ENCODE data around the gene KDM6A. TPM values are rescaled to one million over a fixed set of nuclear protein-coding genes. Genes with fewer than 3 reads are reported as not detected.
"Not testable (repeated sequence)": the region's sequence is repeated elsewhere in the genome, so short reads cannot be mapped to it uniquely, and the experiment has no call there.

The KDM6A gene
- total and polyA plus RNA-seq, 2 donors, result 20.9 to 36.5 TPM

DNA sequence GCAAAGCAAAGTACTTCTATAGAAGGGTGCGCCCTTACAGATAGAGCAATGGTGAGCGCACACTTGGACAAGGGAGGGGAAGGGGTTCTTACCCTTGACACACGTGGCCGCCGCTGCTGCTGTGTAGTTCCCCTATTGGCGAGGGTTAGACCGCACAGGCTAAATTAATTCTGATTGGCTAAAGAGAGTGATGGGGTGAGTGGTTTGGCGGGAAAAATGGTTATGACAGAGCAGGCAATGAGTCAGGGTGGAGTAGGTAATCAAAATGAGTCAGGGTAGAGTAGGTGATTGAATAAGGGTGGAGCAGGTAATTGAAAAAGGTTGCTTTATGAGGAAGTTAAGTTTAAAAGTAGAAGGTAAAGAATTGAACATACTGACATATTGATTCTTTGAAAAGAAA lies 126.2 kb downstream of the KDM6A start:
- WGBS, result 95% methylated on average over 8 of the region's 8 CpGs
- H3K4me1 ChIP-seq (ENCODE audit: control insufficient read depth in 2 of 2, insufficient read depth in 2 of 2, low read length in 2 of 2), result not testable (repeated sequence)

DNA sequence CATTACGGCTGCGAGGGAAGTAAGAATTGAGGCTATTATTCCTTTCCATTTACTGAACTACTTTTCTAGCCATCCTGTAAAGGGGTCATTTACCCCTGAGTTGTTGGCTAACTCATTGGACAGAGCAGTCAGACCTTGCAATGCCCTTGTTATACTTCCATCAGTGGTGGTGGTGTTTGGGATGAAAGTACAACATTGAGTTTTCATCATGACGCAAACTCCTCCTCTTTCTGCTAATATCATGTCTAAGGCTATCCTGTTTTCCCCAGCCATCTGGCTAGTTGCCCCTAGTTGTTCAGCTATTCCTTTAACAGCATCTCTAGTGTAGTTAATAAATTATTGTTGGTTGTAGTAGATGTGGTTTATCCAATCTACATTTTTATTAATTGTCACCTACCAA lies 126.9 kb downstream of the KDM6A start:
- not testable (repeated sequence) for DNase-seq (ENCODE audit: low read depth in 6 of 9, low spot score in 9 of 9)

More for the DNA sequence above, 126.2 kb downstream of the KDM6A start:
- DNase-seq (ENCODE audit: low read depth in 6 of 9, low spot score in 9 of 9); H3K9me3 ChIP-seq (ENCODE audit: control insufficient read depth in 2 of 2, insufficient read depth in 1 of 2, low read length in 1 of 2); H3K27ac ChIP-seq (ENCODE audit: low read depth in 1 of 2, low read length in 1 of 2); H3K36me3 ChIP-seq (ENCODE audit: control insufficient read depth in 2 of 2, insufficient read depth in 2 of 2, low read length in 1 of 2); H3K4me3 ChIP-seq (ENCODE audit: low read length in 2 of 2); H3K27me3 ChIP-seq (ENCODE audit: control insufficient read depth in 2 of 2, insufficient read depth in 1 of 2, low read length in 1 of 2): not testable (repeated sequence)

DNA sequence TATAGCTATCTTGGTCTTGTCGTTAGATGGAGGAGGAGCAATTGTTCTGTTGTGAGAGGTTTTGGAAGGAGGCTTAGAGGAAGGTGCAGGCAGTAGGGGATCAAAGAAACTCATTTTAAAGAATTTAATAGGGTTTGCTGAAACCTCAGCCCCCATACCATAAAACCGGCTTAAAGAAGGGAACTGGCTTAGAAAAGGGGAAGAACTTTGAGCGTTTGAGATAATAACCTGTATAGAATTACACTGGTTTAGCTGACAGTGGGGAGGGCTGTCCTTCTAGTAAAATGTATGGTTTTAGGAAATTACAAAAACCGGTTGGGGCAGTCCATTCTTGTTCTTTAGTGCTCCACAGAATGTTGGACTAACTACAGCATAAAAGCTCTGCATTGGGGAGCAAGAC lies 128.1 kb downstream of the KDM6A start:
- Histone ChIP-seq H3K9me3 (ENCODE audit: control insufficient read depth in 2 of 2, insufficient read depth in 1 of 2, low read length in 1 of 2) (peaks cover 0 to 2% of the 10 kb centered on the region in 2 donors), H3K27me3 (ENCODE audit: control insufficient read depth in 2 of 2, insufficient read depth in 1 of 2, low read length in 1 of 2) (no peaks in the 10 kb centered on the region), H3K4me1 (ENCODE audit: control insufficient read depth in 2 of 2, insufficient read depth in 2 of 2, low read length in 2 of 2) (peaks cover 0 to 2% of the 10 kb centered on the region in 2 donors), H3K4me3 (ENCODE audit: low read length in 2 of 2) (no peak overlapping the region), H3K27ac (ENCODE audit: low read depth in 1 of 2, low read length in 1 of 2) (no peak overlapping the region), H3K36me3 (ENCODE audit: control insufficient read depth in 2 of 2, insufficient read depth in 2 of 2, low read length in 1 of 2) (peaks cover 0 to 7% of the 10 kb centered on the region in 2 donors)
- 14% methylated on average over 4 of the region's 4 CpGs for whole genome bisulfite sequencing
- DNase-seq (ENCODE audit: low read depth in 6 of 9, low spot score in 9 of 9), result no peak

More for the DNA sequence above, 126.9 kb downstream of the KDM6A start:
- not testable (repeated sequence) for H3K9me3 ChIP-seq (ENCODE audit: control insufficient read depth in 2 of 2, insufficient read depth in 1 of 2, low read length in 1 of 2); H3K27me3 ChIP-seq (ENCODE audit: control insufficient read depth in 2 of 2, insufficient read depth in 1 of 2, low read length in 1 of 2); H3K4me1 ChIP-seq (ENCODE audit: control insufficient read depth in 2 of 2, insufficient read depth in 2 of 2, low read length in 2 of 2); H3K27ac ChIP-seq (ENCODE audit: low read depth in 1 of 2, low read length in 1 of 2); H3K36me3 ChIP-seq (ENCODE audit: control insufficient read depth in 2 of 2, insufficient read depth in 2 of 2, low read length in 1 of 2); H3K4me3 ChIP-seq (ENCODE audit: low read length in 2 of 2)
- 98% methylated on average over 3 of the region's 3 CpGs for WGBS

DNA sequence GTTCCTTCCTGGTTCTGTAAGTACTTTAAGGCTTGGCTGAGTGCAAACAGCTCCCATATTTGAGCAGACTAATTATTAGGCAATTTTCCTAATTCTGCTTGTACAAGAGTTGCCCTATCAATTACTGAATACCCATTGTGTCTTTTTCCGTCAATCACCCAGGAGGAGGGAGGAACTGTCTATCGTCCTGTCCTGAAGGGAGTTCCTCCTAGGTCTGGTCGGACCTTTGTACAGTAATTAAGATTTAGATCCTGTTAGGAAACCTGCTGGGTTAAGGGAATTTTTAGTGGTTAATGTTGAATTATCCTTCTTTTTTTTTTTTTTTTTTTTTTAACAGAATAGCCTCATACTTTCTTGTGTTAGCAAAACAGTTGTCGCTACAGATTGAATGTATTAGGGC lies 130.1 kb downstream of the KDM6A start:
- no peaks in the 10 kb centered on the region for H3K4me1 ChIP-seq (ENCODE audit: control insufficient read depth in 2 of 2, insufficient read depth in 2 of 2, low read length in 2 of 2)
- H3K27ac ChIP-seq (ENCODE audit: low read depth in 1 of 2, low read length in 1 of 2), result no peak overlapping the region
- 99% methylated on average over 4 of the region's 4 CpGs for WGBS
- H3K27me3 ChIP-seq (ENCODE audit: control insufficient read depth in 2 of 2, insufficient read depth in 1 of 2, low read length in 1 of 2), result no peaks in the 10 kb centered on the region
- peaks cover 0 to 6% of the 10 kb centered on the region in 2 donors for H3K9me3 ChIP-seq (ENCODE audit: control insufficient read depth in 2 of 2, insufficient read depth in 1 of 2, low read length in 1 of 2)
- peaks cover 0 to 7% of the 10 kb centered on the region in 2 donors for H3K36me3 ChIP-seq (ENCODE audit: control insufficient read depth in 2 of 2, insufficient read depth in 2 of 2, low read length in 1 of 2)
- DNase-seq (ENCODE audit: low read depth in 6 of 9, low spot score in 9 of 9), result no peak
- no peak overlapping the region for H3K4me3 ChIP-seq (ENCODE audit: low read length in 2 of 2)

DNA sequence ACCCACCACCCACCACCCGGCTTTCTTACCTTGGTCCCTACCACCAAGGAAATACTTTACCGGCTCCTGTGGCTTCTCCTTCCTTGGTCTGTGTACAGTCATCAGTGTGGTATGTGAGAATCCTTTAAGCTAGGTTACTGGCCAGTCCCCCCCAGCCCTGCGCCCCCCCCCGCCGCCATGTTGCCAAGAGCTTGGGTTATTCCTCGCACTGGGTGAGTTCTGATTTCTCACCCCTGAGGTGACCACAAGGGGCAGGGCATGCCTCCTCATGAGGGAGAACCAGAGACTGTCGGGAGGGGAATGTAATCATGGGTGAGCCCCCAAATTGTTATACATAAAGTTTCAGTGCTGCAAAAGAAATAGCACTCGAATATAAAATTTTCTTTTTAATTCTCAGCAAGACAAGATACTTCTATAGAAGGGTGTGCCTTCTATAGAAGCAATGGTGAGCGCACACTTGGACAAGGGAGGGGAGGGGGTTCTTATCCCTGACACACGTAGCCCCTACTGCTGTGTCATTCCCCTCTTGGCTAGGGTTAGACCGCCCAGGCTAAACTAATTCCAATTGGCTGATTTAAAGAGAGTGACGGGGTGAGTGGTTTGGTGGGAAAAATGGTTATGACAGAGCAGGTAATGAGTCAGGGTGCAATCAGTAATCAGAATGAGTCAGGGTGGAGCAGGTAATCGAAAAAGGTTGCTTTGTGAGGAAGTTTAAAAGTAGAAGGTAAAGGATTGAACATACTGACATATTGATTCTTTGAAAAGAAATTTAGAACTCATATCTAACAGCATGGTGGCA lies 133.2 kb downstream of the KDM6A start:
- H3K4me3 ChIP-seq (ENCODE audit: low read length in 2 of 2), result no peak overlapping the region
- no peaks in the 10 kb centered on the region for H3K27me3 ChIP-seq (ENCODE audit: control insufficient read depth in 2 of 2, insufficient read depth in 1 of 2, low read length in 1 of 2)
- H3K36me3 ChIP-seq (ENCODE audit: control insufficient read depth in 2 of 2, insufficient read depth in 2 of 2, low read length in 1 of 2), result peaks cover 0 to 10% of the 10 kb centered on the region in 2 donors
- DNase-seq (ENCODE audit: low read depth in 6 of 9, low spot score in 9 of 9), result no peak
- no peak overlapping the region for H3K27ac ChIP-seq (ENCODE audit: low read depth in 1 of 2, low read length in 1 of 2)
- H3K4me1 ChIP-seq (ENCODE audit: control insufficient read depth in 2 of 2, insufficient read depth in 2 of 2, low read length in 2 of 2), result no peaks in the 10 kb centered on the region
- peaks cover 0 to 6% of the 10 kb centered on the region in 2 donors for H3K9me3 ChIP-seq (ENCODE audit: control insufficient read depth in 2 of 2, insufficient read depth in 1 of 2, low read length in 1 of 2)
- 98% methylated on average over 12 of the region's 13 CpGs for WGBS

GRCh38 chrX:45007598-45007997 lies 134.6 kb downstream of the KDM6A start:
- Histone ChIP-seq H3K4me1 (ENCODE audit: control insufficient read depth in 2 of 2, insufficient read depth in 2 of 2, low read length in 2 of 2) (no peaks in the 10 kb centered on the region), H3K4me3 (ENCODE audit: low read length in 2 of 2) (no peak overlapping the region), H3K9me3 (ENCODE audit: control insufficient read depth in 2 of 2, insufficient read depth in 1 of 2, low read length in 1 of 2) (peaks cover 0 to 6% of the 10 kb centered on the region in 2 donors), H3K36me3 (ENCODE audit: control insufficient read depth in 2 of 2, insufficient read depth in 2 of 2, low read length in 1 of 2) (peaks cover 0 to 11% of the 10 kb centered on the region in 2 donors), H3K27ac (ENCODE audit: low read depth in 1 of 2, low read length in 1 of 2) (no peak overlapping the region), H3K27me3 (ENCODE audit: control insufficient read depth in 2 of 2, insufficient read depth in 1 of 2, low read length in 1 of 2) (no peaks in the 10 kb centered on the region)
- WGBS, result 93% methylated on average over 3 of the region's 3 CpGs
- DNase-seq (ENCODE audit: low read depth in 6 of 9, low spot score in 9 of 9), result no peak

DNA sequence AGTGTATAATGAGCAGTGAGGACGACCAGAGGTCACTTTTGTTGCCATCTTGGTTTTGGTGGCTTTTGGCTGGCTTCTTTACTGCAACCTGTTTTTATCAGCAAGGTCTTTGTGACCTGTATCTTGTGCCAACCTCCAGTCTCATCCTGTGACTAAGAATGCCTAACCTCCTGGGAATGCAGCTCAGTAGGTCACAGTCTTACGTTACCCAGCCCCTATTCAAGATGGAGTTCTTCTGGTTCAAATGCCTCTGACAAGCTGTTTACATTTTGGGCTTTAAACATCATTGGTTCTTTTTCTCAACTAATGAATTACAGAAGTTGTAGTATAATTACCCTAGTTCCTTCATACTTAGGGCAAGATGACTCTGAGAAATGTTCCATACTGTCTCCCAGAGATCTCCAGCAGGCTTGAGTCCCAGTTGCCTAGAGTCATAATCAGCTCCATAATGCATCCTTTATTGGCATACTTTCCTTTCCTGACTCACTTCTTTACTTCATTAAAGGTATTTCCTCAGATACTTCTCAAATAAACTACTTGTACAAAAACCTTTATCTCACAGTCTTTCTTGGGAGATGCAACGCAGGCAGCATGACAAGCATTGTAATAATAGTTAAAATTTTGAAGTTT lies 136.5 kb downstream of the KDM6A start:
- Histone ChIP-seq H3K4me3 (ENCODE audit: low read length in 2 of 2) (no peak overlapping the region), H3K36me3 (ENCODE audit: control insufficient read depth in 2 of 2, insufficient read depth in 2 of 2, low read length in 1 of 2) (peaks cover 0 to 7% of the 10 kb centered on the region in 2 donors), H3K27me3 (ENCODE audit: control insufficient read depth in 2 of 2, insufficient read depth in 1 of 2, low read length in 1 of 2) (no peaks in the 10 kb centered on the region), H3K9me3 (ENCODE audit: control insufficient read depth in 2 of 2, insufficient read depth in 1 of 2, low read length in 1 of 2) (peaks cover 0 to 6% of the 10 kb centered on the region in 2 donors), H3K4me1 (ENCODE audit: control insufficient read depth in 2 of 2, insufficient read depth in 2 of 2, low read length in 2 of 2) (no peaks in the 10 kb centered on the region), H3K27ac (ENCODE audit: low read depth in 1 of 2, low read length in 1 of 2) (no peak overlapping the region)
- WGBS, result 97% methylated on average over 3 of the region's 3 CpGs
- DNase-seq (ENCODE audit: low read depth in 6 of 9, low spot score in 9 of 9), result no peak

DNA sequence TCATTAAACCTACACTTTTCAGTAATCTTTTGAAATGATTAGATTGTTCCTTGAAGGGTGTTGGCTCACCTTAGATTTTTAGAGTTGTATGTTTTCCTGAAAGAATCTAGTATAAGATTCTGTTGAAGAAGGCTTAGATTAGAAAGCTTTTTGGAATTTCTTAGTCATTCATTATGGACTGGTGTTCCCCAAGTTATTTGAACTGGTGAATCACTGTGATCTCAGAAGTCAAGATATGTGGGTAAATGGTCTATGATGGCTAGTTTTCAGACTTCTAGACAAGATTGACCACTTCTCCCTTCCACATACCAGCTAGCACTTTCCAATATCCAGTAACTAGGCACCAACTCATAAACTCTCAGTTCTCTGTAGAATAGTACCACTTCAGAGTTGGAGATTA lies 138.1 kb downstream of the KDM6A start:
- peaks cover 0 to 4% of the 10 kb centered on the region in 2 donors for H3K9me3 ChIP-seq (ENCODE audit: control insufficient read depth in 2 of 2, insufficient read depth in 1 of 2, low read length in 1 of 2)
- no peak overlapping the region for H3K4me3 ChIP-seq (ENCODE audit: low read length in 2 of 2)
- H3K27ac ChIP-seq (ENCODE audit: low read depth in 1 of 2, low read length in 1 of 2), result no peak overlapping the region
- H3K4me1 ChIP-seq (ENCODE audit: control insufficient read depth in 2 of 2, insufficient read depth in 2 of 2, low read length in 2 of 2), result no peaks in the 10 kb centered on the region
- H3K27me3 ChIP-seq (ENCODE audit: control insufficient read depth in 2 of 2, insufficient read depth in 1 of 2, low read length in 1 of 2), result no peaks in the 10 kb centered on the region
- peaks cover 0 to 4% of the 10 kb centered on the region in 2 donors for H3K36me3 ChIP-seq (ENCODE audit: control insufficient read depth in 2 of 2, insufficient read depth in 2 of 2, low read length in 1 of 2)
- no peak for DNase-seq (ENCODE audit: low read depth in 6 of 9, low spot score in 9 of 9)

DNA sequence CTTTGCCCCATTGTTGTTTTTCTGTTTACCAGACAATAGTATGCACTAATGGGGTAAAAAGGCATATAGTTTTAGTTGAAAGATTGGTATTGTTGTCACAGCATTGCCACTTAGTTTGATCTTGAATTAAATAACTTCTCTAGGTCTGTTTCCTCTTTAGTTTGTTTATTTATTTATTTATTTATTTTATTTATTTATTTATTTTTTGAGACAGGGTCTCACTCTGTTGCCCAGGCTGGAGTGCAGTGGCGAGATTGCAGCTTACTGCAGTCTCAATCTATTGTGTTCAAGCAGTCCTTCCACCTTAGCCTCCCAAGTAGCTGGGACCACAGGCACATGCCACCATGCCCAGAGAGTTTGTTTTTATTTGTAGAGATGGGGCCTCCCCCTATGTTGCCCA lies 138.6 kb downstream of the KDM6A start:
- no peak for DNase-seq (ENCODE audit: low read depth in 6 of 9, low spot score in 9 of 9)
- H3K27ac ChIP-seq (ENCODE audit: low read depth in 1 of 2, low read length in 1 of 2), result no peak overlapping the region
- no peak overlapping the region for H3K4me3 ChIP-seq (ENCODE audit: low read length in 2 of 2)
- H3K36me3 ChIP-seq (ENCODE audit: control insufficient read depth in 2 of 2, insufficient read depth in 2 of 2, low read length in 1 of 2), result peaks cover 0 to 4% of the 10 kb centered on the region in 2 donors
- H3K4me1 ChIP-seq (ENCODE audit: control insufficient read depth in 2 of 2, insufficient read depth in 2 of 2, low read length in 2 of 2), result no peaks in the 10 kb centered on the region
- no peaks in the 10 kb centered on the region for H3K9me3 ChIP-seq (ENCODE audit: control insufficient read depth in 2 of 2, insufficient read depth in 1 of 2, low read length in 1 of 2)
- no peaks in the 10 kb centered on the region for H3K27me3 ChIP-seq (ENCODE audit: control insufficient read depth in 2 of 2, insufficient read depth in 1 of 2, low read length in 1 of 2)
- 100% methylated on average over 1 of the region's 1 CpG for WGBS
